HUES64 (cell line): ENCODE data around the gene PGAM2. TPM values are rescaled to one million over a fixed set of nuclear protein-coding genes. Genes with fewer than 3 reads are reported as not detected.

Experiments
- H3K27ac ChIP-seq: 2 replicates; pipeline ENCODE4 v1.7.0; 2013; ENCODE audit warnings: low read depth, low read length, inconsistent platforms
- H3K27me3 ChIP-seq: 2 replicates; pipeline ENCODE4 v1.6.1; 2013; ENCODE audit warnings: mild to moderate bottlenecking, low read length; ENCODE audit not compliant: insufficient read depth
- H3K36me3 ChIP-seq: 2 replicates; pipeline ENCODE4 v1.6.1; 2013; ENCODE audit warnings: mild to moderate bottlenecking, low read length; ENCODE audit not compliant: insufficient read depth
- H3K4me1 ChIP-seq: 2 replicates; pipeline ENCODE4 v1.6.1; 2013; ENCODE audit warnings: mild to moderate bottlenecking, low read length, moderate library complexity; ENCODE audit not compliant: insufficient read depth
- H3K4me3 ChIP-seq: 2 replicates; pipeline ENCODE4 v1.5.1; 2013; ENCODE audit warnings: mild to moderate bottlenecking, low read length, moderate library complexity
- H3K9ac ChIP-seq: 2 replicates; pipeline ENCODE4 v1.6.1; 2013; ENCODE audit warnings: mild to moderate bottlenecking, low read depth, low read length
- H3K9me3 ChIP-seq: 2 replicates; pipeline ENCODE4 v1.6.1; 2013; ENCODE audit warnings: low read depth, low read length; ENCODE audit not compliant: insufficient read depth
- WGBS: fragments of 150-250, 120-280 bp; methylation state at CpG from one replicate; pipeline ENCODE4 v1.1.7; 2013; ENCODE audit warnings: missing lambda C conversion rate; 5-methylcytosine and 5-hydroxymethylcytosine counted together
- polyA plus RNA-seq, 2 experiments: library from polyadenylated mRNA; stranded (reverse); fragments of 50-300 nt; gene quantifications; one replicate each; pipeline ENCODE4 v1.2.3, GENCODE V29; 2013

PGAM2 gene
- 3.3 TPM for polyA plus RNA-seq (2013, experiment 1 of 2)
- 2.3 TPM for polyA plus RNA-seq (2013, experiment 2 of 2)

DNA sequence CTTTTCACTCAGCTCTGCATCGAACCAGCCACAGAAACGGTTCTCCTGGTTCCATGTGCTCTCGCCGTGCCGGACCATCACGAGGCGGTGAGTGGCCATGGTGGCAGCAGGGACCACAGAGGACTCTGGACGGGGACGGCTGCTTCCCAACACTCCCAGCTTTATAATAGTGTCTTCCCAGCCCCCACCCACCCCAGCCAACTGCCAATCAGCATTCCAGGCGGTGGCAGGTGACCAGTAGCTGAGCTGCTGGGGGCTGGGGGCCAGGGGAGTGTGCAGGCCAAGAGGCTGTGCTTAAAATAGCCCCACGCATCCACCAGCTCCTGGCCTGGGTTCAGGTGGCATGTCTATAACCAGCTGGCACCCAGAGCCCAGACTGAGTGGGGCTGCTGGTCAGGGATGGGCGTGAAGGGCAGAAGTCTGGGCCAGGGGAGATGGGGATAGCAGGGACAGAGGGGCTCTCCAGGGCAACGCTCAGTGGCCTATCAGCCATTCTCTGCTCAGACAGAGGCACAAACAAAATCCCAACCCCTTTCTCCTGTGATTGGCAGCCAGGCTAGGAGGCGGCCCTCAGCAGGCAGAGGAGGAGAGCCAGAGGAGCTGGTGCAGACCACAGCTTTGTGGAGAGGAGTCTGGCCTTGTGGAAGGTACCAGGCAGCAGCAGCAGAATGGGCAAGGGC is at the start of gene PGAM2:
TSS of gene PGAM2 (minus strand) at position 137 of the 680 bp plus-strand sequence. CDS start at position 99, 38 bp downstream.
- H3K36me3 ChIP-seq = peaks cover 15% of the 10 kb centered on the region
- no peak within 1 kb of the TSS for H3K27ac ChIP-seq
- peaks cover 13% of the 10 kb centered on the region; the same call in 1 of the 2 replicates for H3K4me1 ChIP-seq
- 41% methylated on average over 14 of the region's 14 CpGs for WGBS
- H3K27me3 ChIP-seq = no peaks in the 10 kb centered on the region; the same call in 1 of the 2 replicates
- H3K9ac ChIP-seq = no peak within 1 kb of the TSS
- no peaks in the 10 kb centered on the region for H3K9me3 ChIP-seq
- peak within 1 kb of the TSS; percentile 27; the same call in 1 of the 2 replicates for H3K4me3 ChIP-seq

DNA sequence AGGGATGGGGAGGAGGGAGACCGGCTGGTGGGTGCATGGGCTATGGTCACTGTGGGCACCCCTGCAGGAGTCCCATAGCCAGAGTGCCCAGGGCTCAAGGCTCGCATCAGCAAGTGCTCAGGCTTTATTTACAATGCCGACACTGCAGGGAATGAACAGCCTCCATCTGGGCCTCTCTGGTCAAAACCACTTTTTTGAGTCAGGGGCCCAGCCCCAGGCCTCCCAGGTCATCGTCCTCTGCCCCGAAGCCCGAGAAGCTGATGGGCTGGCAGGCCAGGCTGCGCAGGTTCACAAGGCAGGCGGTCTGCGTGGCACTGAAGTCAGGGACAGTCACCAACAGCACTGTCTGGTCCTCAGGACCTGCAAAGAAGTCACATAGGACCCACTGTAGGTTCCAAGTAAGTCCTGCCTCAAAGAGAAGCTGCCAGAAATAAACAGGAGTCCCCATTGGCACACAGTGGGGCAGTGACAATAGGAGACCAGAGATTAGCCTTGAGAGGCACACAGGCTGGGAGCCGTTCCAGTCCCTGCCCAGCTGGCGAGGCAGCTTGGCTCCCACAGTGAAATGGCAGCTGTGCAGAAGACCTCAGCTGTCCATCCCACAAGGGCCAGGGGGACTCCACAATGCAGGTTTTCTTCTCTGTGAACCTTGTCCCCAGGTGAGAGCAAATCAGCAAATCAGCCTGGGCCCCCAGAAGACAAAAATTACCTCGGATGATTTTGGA is 49.4 kb upstream of the PGAM2 start:
- Histone ChIP-seq H3K27ac (no peak overlapping the region), H3K9me3 (no peaks in the 10 kb centered on the region), H3K27me3 (no peaks in the 10 kb centered on the region), H3K9ac (no peak overlapping the region), H3K4me1 (0 out of 2 replicates have a peak, but pooled peaks cover 6% of the 10 kb centered on the region), H3K36me3 (peaks cover 69% of the 10 kb centered on the region), H3K4me3 (no peak overlapping the region)
- 94% methylated on average over 12 of the region's 12 CpGs for WGBS

DNA sequence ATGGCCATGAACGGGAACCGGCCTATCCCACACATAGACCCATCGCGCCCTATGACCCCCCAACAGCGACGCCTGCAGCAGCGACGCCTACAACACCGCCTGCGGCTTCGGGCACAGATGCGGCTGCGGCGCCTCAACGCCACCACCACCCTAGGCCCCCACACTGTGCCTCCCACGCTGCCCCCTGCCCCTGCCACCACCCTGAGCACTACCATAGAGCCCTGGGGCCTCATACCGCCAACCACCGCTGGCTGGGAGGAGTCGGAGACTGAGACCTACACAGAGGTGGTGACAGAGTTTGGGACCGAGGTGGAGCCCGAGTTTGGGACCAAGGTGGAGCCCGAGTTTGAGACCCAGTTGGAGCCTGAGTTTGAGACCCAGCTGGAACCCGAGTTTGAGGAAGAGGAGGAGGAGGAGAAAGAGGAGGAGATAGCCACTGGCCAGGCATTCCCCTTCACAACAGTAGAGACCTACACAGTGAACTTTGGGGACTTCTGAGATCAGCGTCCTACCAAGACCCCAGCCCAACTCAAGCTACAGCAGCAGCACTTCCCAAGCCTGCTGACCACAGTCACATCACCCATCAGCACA is 48.5 kb upstream of the PGAM2 start:
- Histone ChIP-seq H3K36me3 (peaks cover 62% of the 10 kb centered on the region), H3K4me3 (no peak overlapping the region), H3K27ac (no peak overlapping the region), H3K27me3 (no peaks in the 10 kb centered on the region), H3K9me3 (no peaks in the 10 kb centered on the region), H3K4me1 (0 out of 2 replicates have a peak, but pooled peaks cover 6% of the 10 kb centered on the region), H3K9ac (no peak overlapping the region)
- 95% methylated on average over 24 of the region's 24 CpGs for WGBS

DNA sequence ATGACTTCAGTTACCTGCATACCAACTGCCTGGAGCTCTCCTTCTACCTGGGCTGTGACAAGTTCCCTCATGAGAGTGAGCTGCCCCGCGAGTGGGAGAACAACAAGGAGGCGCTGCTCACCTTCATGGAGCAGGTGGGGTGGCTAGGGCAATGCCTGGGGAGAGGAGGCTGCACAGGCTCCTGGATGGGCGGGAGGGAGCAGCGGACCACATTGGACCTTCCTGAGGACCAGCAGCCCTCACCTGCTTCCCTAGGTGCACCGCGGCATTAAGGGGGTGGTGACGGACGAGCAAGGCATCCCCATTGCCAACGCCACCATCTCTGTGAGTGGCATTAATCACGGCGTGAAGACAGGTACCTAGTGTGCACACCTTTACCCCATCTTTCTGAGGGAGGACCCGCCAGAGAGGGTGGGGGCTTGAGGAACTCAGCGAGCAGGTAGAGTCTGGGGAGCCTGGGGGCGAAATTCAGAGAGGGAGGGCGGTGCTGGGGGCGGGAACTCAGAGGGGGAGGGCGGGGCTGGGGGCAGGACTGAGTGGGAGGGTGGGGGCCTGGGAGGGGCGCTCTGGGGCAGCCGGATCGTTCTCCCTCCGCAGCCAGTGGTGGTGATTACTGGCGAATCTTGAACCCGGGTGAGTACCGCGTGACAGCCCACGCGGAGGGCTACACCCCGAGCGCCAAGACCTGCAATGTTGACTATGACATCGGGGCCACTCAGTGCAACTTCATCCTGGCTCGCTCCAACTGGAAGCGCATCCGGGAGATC is 47.8 kb upstream of the PGAM2 start:
- Histone ChIP-seq H3K27ac (no peak overlapping the region), H3K4me3 (no peak overlapping the region), H3K27me3 (no peaks in the 10 kb centered on the region), H3K4me1 (0 out of 2 replicates have a peak, but pooled peaks cover 6% of the 10 kb centered on the region), H3K9ac (no peak overlapping the region), H3K9me3 (no peaks in the 10 kb centered on the region), H3K36me3 (peaks cover 59% of the 10 kb centered on the region)
- WGBS = 92% methylated on average over 30 of the region's 34 CpGs

DNA sequence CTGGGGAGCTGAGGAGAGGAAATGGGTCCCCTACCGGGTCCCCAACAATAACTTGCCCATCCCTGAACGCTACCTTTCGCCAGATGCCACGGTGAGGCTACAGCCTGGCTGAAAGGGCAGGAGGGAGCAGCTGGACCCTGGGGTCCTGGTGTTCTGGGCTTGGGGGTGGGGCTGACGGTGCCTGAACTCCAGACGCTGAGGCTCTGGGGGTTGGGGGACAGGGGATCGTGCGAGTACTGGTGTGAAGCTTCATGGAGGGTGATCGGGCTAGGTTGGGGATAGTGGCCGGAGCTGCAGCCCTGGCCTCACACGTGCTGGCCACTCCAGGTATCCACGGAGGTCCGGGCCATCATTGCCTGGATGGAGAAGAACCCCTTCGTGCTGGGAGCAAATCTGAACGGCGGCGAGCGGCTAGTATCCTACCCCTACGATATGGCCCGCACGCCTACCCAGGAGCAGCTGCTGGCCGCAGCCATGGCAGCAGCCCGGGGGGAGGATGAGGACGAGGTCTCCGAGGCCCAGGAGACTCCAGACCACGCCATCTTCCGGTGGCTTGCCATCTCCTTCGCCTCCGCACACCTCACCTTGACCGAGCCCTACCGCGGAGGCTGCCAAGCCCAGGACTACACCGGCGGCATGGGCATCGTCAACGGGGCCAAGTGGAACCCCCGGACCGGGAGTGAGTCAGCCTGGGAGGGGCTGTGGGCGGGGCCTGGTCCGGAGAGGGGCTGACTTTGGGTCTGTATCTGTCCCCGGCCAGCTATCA is 47.0 kb upstream of the PGAM2 start:
- Histone ChIP-seq H3K27ac (no peak overlapping the region), H3K9ac (no peak overlapping the region), H3K4me3 (no peak overlapping the region), H3K27me3 (no peaks in the 10 kb centered on the region), H3K9me3 (no peaks in the 10 kb centered on the region), H3K4me1 (0 out of 2 replicates have a peak, but pooled peaks cover 6% of the 10 kb centered on the region), H3K36me3 (peaks cover 54% of the 10 kb centered on the region)
- WGBS = 85% methylated on average over 41 of the region's 41 CpGs

DNA sequence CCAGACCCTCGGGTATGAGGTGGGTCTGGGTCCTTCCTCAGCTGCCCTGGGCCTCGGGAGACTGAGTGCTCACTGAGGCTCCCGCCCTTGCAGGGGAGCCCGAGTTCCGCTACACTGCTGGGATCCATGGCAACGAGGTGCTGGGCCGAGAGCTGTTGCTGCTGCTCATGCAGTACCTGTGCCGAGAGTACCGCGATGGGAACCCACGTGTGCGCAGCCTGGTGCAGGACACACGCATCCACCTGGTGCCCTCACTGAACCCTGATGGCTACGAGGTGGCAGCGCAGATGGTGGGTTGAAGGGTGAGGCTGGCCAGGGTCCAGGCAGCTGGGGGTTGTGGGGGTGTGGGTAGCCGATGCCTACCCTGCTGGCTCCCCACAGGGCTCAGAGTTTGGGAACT is 46.4 kb upstream of the PGAM2 start:
- 93% methylated on average over 16 of the region's 16 CpGs for WGBS
- no peak overlapping the region for H3K9ac ChIP-seq
- peaks cover 48% of the 10 kb centered on the region for H3K36me3 ChIP-seq
- 0 out of 2 replicates have a peak, but pooled peaks cover 6% of the 10 kb centered on the region for H3K4me1 ChIP-seq
- H3K27me3 ChIP-seq = no peaks in the 10 kb centered on the region
- no peaks in the 10 kb centered on the region for H3K9me3 ChIP-seq
- H3K27ac ChIP-seq = no peak overlapping the region
- H3K4me3 ChIP-seq = no peak overlapping the region

DNA sequence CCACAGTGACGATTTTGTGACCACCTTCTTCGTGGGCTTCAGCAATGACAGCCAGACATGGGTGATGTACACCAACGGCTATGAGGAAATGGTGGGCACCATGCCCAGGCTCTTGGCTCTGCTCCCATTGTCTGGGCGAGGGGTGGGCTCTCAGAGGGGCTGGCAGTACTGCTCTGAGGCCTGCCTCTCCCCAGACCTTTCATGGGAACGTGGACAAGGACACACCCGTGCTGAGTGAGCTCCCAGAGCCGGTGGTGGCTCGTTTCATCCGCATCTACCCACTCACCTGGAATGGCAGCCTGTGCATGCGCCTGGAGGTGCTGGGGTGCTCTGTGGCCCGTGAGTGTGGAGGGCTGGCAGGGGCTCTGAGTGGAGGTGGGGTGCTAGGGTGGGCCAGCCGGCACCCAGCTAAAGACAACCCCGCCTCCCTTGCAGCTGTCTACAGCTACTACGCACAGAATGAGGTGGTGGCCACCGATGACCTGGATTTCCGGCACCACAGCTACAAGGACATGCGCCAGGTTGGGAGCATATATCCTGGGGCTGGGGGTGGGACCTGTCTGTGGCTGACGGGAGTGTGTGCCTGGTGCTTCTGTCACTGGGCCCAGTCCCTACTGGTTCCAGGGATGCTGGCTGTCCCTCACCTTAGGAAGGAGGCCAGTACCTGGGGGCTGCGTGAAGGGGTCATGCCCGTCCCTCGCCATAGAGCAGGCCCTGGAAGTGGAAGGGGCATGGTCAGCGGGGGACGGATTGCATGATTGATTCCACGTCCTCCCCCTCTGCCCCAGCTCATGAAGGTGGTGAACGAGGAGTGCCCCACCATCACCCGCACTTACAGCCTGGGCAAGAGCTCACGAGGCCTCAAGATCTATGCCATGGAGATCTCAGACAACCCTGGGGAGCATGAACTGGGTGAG is 45.6 kb upstream of the PGAM2 start:
- Histone ChIP-seq H3K4me3 (no peak overlapping the region), H3K27me3 (no peaks in the 10 kb centered on the region), H3K9me3 (no peaks in the 10 kb centered on the region), H3K9ac (no peak overlapping the region), H3K27ac (no peak overlapping the region), H3K36me3 (peaks cover 40% of the 10 kb centered on the region), H3K4me1 (0 out of 2 replicates have a peak, but pooled peaks cover 6% of the 10 kb centered on the region)
- 89% methylated on average over 27 of the region's 27 CpGs for WGBS

DNA sequence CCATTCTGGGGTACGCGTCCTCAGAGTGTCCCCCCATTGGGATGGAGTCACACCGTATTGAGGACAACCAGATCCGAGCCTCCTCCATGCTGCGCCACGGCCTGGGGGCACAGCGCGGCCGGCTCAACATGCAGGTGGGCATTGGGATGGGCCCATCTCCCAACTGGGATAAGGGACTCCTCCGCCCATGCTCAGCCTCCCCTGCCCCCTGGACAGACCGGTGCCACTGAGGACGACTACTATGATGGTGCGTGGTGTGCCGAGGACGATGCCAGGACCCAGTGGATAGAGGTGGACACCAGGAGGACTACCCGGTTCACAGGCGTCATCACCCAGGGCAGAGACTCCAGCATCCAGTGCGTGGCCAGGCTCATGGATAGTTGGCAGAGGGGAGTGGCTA is 44.6 kb upstream of the PGAM2 start:
- Histone ChIP-seq H3K4me3 (no peak overlapping the region), H3K4me1 (peaks cover 13% of the 10 kb centered on the region; the same call in 1 of the 2 replicates), H3K27ac (no peak overlapping the region), H3K9ac (no peak overlapping the region), H3K27me3 (peaks cover 4% of the 10 kb centered on the region), H3K9me3 (no peaks in the 10 kb centered on the region), H3K36me3 (peaks cover 30% of the 10 kb centered on the region)
- 96% methylated on average over 18 of the region's 18 CpGs for WGBS

DNA sequence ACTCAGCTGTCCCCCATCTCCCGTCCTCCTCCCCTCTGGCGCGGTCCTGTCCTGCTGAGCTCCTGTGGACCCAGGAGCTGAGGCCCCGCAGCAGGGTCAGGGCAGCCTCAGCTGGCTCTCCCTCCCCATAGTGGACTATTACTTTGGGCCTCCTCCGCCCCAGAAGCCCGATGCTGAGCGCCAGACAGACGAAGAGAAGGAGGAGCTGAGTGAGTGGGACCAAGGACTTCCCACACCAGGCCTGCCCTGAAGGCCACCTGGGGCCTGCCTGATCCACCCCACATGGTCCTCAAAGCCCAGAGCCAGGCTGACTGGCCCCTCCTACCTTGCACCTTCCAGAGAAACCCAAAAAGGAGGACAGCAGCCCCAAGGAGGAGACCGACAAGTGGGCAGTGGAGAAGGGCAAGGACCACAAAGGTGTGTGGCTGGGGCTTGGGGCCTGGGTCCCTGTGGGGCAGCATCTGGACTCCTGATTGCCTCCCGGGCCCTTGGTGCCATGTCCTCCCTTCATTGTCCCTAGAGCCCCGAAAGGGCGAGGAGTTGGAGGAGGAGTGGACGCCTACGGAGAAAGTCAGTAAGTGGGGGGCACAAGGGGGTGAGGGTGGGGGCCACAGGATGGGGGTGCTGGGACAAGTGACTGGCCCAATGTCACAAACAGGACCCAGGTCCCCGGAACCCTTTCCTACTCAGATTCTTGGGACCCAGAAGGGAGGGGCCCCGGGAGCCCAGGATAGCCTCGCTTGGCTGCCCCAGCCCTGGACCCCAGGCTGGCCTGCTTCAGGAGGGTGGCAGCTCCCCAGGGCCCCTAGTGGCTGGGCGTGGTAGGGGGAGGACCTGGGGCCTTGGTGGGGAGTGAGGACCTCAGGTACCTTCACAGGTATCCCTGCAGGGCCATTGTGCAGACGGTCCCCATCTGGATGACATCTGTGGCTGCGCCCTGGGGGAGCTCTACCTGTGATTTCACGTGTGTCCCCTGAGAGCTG is 43.7 kb upstream of the PGAM2 start:
- H3K4me1 ChIP-seq = peaks cover 14% of the 10 kb centered on the region; the same call in 1 of the 2 replicates

More for the DNA sequence above, 43.7 kb upstream of the PGAM2 start:
- Histone ChIP-seq H3K27ac (no peak overlapping the region), H3K9me3 (no peaks in the 10 kb centered on the region), H3K9ac (no peak overlapping the region), H3K36me3 (peaks cover 21% of the 10 kb centered on the region), H3K4me3 (no peak overlapping the region), H3K27me3 (peaks cover 6% of the 10 kb centered on the region)
- 88% methylated on average over 21 of the region's 21 CpGs for WGBS
